IMR-90 (cell line): ENCODE data around the gene LTN1. TPM values are rescaled to one million over a fixed set of nuclear protein-coding genes. Genes with fewer than 3 reads are reported as not detected.

Source experiments
- ATAC-seq: fragments of 200-7000 bp; cut with Tn5 transposase; 2 replicates; pipeline ENCODE4 v1.9.1; 2020; ENCODE audit warnings: low read depth, mild to moderate bottlenecking, moderate library complexity
- BruUV-seq: library from RNA; stranded (reverse); fragments of 400-500 nt; replicated peaks from 2 replicates; lab custom pipeline; 2021; lab: Mats Ljungman, UMichigan
- CTCF ChIA-PET: fragments of 300-600 bp; formaldehyde crosslinking; extraction: SDS; loops from one replicate; lab custom pipeline; 2021; ENCODE audit warnings: antibody characterized with exemption; lab: Yijun Ruan, JAX
- POLR2A ChIA-PET: fragments of 300-600 bp; sonication (Branson Sonifier 250); formaldehyde crosslinking; loops from one replicate; lab custom pipeline; 2022; ENCODE audit warnings: antibody characterized with exemption; ENCODE audit not compliant: unreplicated experiment; lab: Charles Lee
- DNase-seq: peaks from one replicate; pipeline ENCODE4 v3.0.0; 2013
- H2AFZ ChIP-seq: replicated peaks from 2 replicates; pipeline ENCODE3; 2013; ENCODE audit warnings: low read length, mild to moderate bottlenecking; ENCODE audit not compliant: poor library complexity
- H2AK5ac ChIP-seq: 2 replicates; pipeline ENCODE4 v1.6.1; 2013; ENCODE audit warnings: low read depth, low read length, inconsistent platforms
- H2AK9ac ChIP-seq: replicated peaks from 2 replicates; pipeline ENCODE3; 2013; ENCODE audit warnings: mild to moderate bottlenecking, low read depth, low read length, moderate library complexity; ENCODE audit not compliant: poor library complexity
- H2BK120ac ChIP-seq: 2 replicates; pipeline ENCODE4 v1.6.1; 2013; ENCODE audit warnings: low read depth, low read length, inconsistent platforms
- H2BK15ac ChIP-seq: 3 replicates; pipeline ENCODE4 v1.6.1; 2013; ENCODE audit warnings: low read depth, low read length, inconsistent platforms
- H2BK20ac ChIP-seq: 2 replicates; pipeline ENCODE4 v1.6.1; 2013; ENCODE audit warnings: low read depth, mild to moderate bottlenecking, inconsistent platforms, low read length, moderate library complexity
- H2BK5ac ChIP-seq: 2 replicates; pipeline ENCODE4 v1.6.1; 2013; ENCODE audit warnings: mild to moderate bottlenecking, low read depth, low read length, inconsistent platforms; ENCODE audit not compliant: poor library complexity, severe bottlenecking
- H3K14ac ChIP-seq: replicated peaks from 2 replicates; pipeline ENCODE4 v1.6.1; 2013; ENCODE audit warnings: low read depth, low read length, inconsistent platforms
- H3K18ac ChIP-seq: 2 replicates; pipeline ENCODE4 v1.6.1; 2013; ENCODE audit warnings: low read depth, low read length, control low read depth
- H3K23ac ChIP-seq: 2 replicates; pipeline ENCODE4 v1.6.1; 2013; ENCODE audit warnings: low read depth, low read length, inconsistent platforms
- H3K27ac ChIP-seq: 2 replicates; pipeline ENCODE4 v1.5.1; 2013; ENCODE audit warnings: mild to moderate bottlenecking, control low read depth, low read length; ENCODE audit not compliant: insufficient read depth
- H3K27me3 ChIP-seq: 2 replicates; pipeline ENCODE4 v1.6.1; 2013; ENCODE audit warnings: low read length; ENCODE audit not compliant: control insufficient read depth, insufficient read depth
- H3K36me3 ChIP-seq: 2 replicates; pipeline ENCODE4 v1.6.1; 2013; ENCODE audit warnings: low read length, mixed read lengths; ENCODE audit not compliant: control insufficient read depth, insufficient read depth
- H3K4ac ChIP-seq: 2 replicates; pipeline ENCODE4 v1.6.1; 2013; ENCODE audit warnings: low read depth, low read length, inconsistent platforms
- H3K4me1 ChIP-seq: 2 replicates; pipeline ENCODE4 v1.6.1; 2013; ENCODE audit warnings: low read length, mixed read lengths; ENCODE audit not compliant: control insufficient read depth, insufficient read depth
- H3K4me2 ChIP-seq: 2 replicates; pipeline ENCODE4 v1.6.1; 2013; ENCODE audit warnings: low read depth, mild to moderate bottlenecking, control low read depth, low read length, moderate library complexity
- H3K4me3 ChIP-seq: 2 replicates; pipeline ENCODE4 v1.5.1; 2013; ENCODE audit warnings: low read depth, mild to moderate bottlenecking, control low read depth, low read length, moderate library complexity; ENCODE audit not compliant: insufficient read depth
- H3K56ac ChIP-seq: 2 replicates; pipeline ENCODE4 v1.6.1; 2013; ENCODE audit warnings: low read length, inconsistent platforms; ENCODE audit not compliant: insufficient read depth; ENCODE audit errors: extremely low read depth
- H3K79me1 ChIP-seq, 2 experiments: 2 replicates each; pipeline ENCODE4 v1.6.1; 2013; ENCODE audit warnings: low read length in 2 of 2, inconsistent platforms in 1 of 2, low read depth in 1 of 2
- H3K9ac ChIP-seq: 2 replicates; pipeline ENCODE4 v1.6.1; 2013; ENCODE audit warnings: low read depth, low read length, control low read depth
- H3K9me1 ChIP-seq: 2 replicates; pipeline ENCODE4 v1.6.1; 2013; ENCODE audit warnings: low read length, inconsistent platforms; ENCODE audit not compliant: insufficient read depth
- H3K9me3 ChIP-seq: 2 replicates; pipeline ENCODE4 v1.6.1; 2013; ENCODE audit warnings: low read length; ENCODE audit not compliant: control insufficient read depth, insufficient read depth
- H4K20me1 ChIP-seq: 2 replicates; pipeline ENCODE4 v1.6.1; 2013; ENCODE audit warnings: low read length, inconsistent platforms; ENCODE audit not compliant: insufficient read depth
- H4K5ac ChIP-seq: 2 replicates; pipeline ENCODE4 v1.6.1; 2013; ENCODE audit warnings: mild to moderate bottlenecking, low read depth, low read length, control low read depth
- H4K8ac ChIP-seq, 2 experiments: 2 replicates each; pipeline ENCODE4 v1.6.1; 2013; ENCODE audit warnings: low read depth in 2 of 2, low read length in 2 of 2, control low read depth in 1 of 2, inconsistent platforms in 1 of 2
- H4K91ac ChIP-seq: 2 replicates; pipeline ENCODE4 v1.6.1; 2013; ENCODE audit warnings: low read depth, low read length, inconsistent platforms; ENCODE audit not compliant: insufficient read depth
- BHLHE40 ChIP-seq: fragments of 150-350 bp; IDR thresholded peaks from 2 replicates; pipeline ENCODE4 v1.6.1; 2016; ENCODE audit warnings: mild to moderate bottlenecking, low read depth, low read length
- CHD1 ChIP-seq: IDR thresholded peaks from 2 replicates; pipeline ENCODE4 v1.6.1; 2012; ENCODE audit warnings: low read depth, low read length, improper control_type of control experiment
- CTCF ChIP-seq: conservative IDR thresholded peaks from 2 replicates; pipeline ENCODE4 v1.5.1; 2012; ENCODE audit warnings: mild to moderate bottlenecking, low read depth, low read length, improper control_type of control experiment
- ELK1 ChIP-seq: fragments of 150-350 bp; IDR thresholded peaks from 2 replicates; pipeline ENCODE4 v1.6.1; 2016; ENCODE audit warnings: low read depth, mild to moderate bottlenecking, low read length, moderate library complexity, borderline replicate concordance
- FOS ChIP-seq: fragments of 150-350 bp; IDR thresholded peaks from 2 replicates; pipeline ENCODE4 v1.6.1; 2016; ENCODE audit warnings: low read depth, low read length
- MAFK ChIP-seq: IDR thresholded peaks from 2 replicates; pipeline ENCODE4 v1.6.1; 2012; ENCODE audit warnings: low read depth, low read length, improper control_type of control experiment
- MAZ ChIP-seq: IDR thresholded peaks from 2 replicates; pipeline ENCODE4 v1.6.1; 2012; ENCODE audit warnings: low read depth, mild to moderate bottlenecking, low read length, improper control_type of control experiment, moderate library complexity, borderline replicate concordance
- MXI1 ChIP-seq: IDR thresholded peaks from 2 replicates; pipeline ENCODE4 v1.6.1; 2012; ENCODE audit warnings: low read depth, mild to moderate bottlenecking, low read length, moderate library complexity, borderline replicate concordance
- NFE2L2 ChIP-seq: fragments of 150-350 bp; IDR thresholded peaks from 2 replicates; pipeline ENCODE4 v1.6.1; 2016; ENCODE audit warnings: low read depth, mild to moderate bottlenecking, low read length
- POLR2A ChIP-seq: IDR thresholded peaks from 2 replicates; pipeline ENCODE4 v1.6.1; 2012; ENCODE audit warnings: mild to moderate bottlenecking, low read depth, low read length
- RAD21 ChIP-seq: IDR thresholded peaks from 2 replicates; pipeline ENCODE4 v1.6.1; 2012; ENCODE audit warnings: low read length, improper control_type of control experiment
- RCOR1 ChIP-seq: IDR thresholded peaks from 2 replicates; pipeline ENCODE4 v1.6.1; 2012; ENCODE audit warnings: mild to moderate bottlenecking, low read length, improper control_type of control experiment; ENCODE audit not compliant: insufficient replicate concordance
- RFX5 ChIP-seq: IDR thresholded peaks from 2 replicates; pipeline ENCODE4 v1.8.0; 2012; ENCODE audit warnings: low read depth, mild to moderate bottlenecking, low read length, moderate library complexity
- SMC3 ChIP-seq: fragments of 150-350 bp; IDR thresholded peaks from 2 replicates; pipeline ENCODE4 v1.6.1; 2016; ENCODE audit warnings: low read depth, mild to moderate bottlenecking, antibody characterized with exemption, low read length, moderate library complexity
- USF2 ChIP-seq: fragments of 150-350 bp; IDR thresholded peaks from 2 replicates; pipeline ENCODE4 v1.6.1; 2017; ENCODE audit warnings: mild to moderate bottlenecking, antibody characterized with exemption, low read length, low read depth
- WGBS, 2 experiments: methylation state at CpG; one replicate each; pipeline versions ENCODE4 v1.1.5 to v1.1.7; 2013; ENCODE audit warnings: missing lambda C conversion rate in 2 of 2; ENCODE audit not compliant: insufficient read length in 1 of 2; ENCODE audit errors: extremely low coverage in 2 of 2; 5-methylcytosine and 5-hydroxymethylcytosine counted together
- dilution Hi-C: fragments of 300-500 bp; cut with HindIII; formaldehyde crosslinking; loops from one replicate; pipeline ENCODE4 v1.14.3; 2018; ENCODE audit warnings: low sequenced_read_pairs; ENCODE audit not compliant: unreplicated experiment
- in situ Hi-C: fragments of 300-500 bp; cut with MboI; formaldehyde crosslinking; loops from 3 replicates; pipeline ENCODE4 v1.14.3; 2019; ENCODE audit warnings: low sequenced_read_pairs, inconsistent platforms, mixed read lengths
- intact Hi-C: fragments of 100-400 bp; cut with micrococcal nuclease; formaldehyde crosslinking; loops from 2 replicates; pipeline ENCODE4 v1.10.0; 2022
- polyA plus RNA-seq, 3 experiments: library from polyadenylated mRNA; depleted of rRNA; stranded (reverse); fragments of >200 nt; gene quantifications; 2 replicates each; pipeline ENCODE4 v1.2.3, GENCODE V29; 2012; ENCODE audit warnings: low replicate concordance in 1 of 3
- total RNA-seq: library from RNA; depleted of rRNA; stranded (reverse); fragments of >200 nt; gene quantifications from 2 replicates; pipeline ENCODE4 v1.2.3, GENCODE V29; 2012

Gene LTN1
- total and polyA plus RNA-seq, 2 of the 4 experiments (the other 2 are of a cell fraction) = 6.7 to 35.5 TPM

DNA sequence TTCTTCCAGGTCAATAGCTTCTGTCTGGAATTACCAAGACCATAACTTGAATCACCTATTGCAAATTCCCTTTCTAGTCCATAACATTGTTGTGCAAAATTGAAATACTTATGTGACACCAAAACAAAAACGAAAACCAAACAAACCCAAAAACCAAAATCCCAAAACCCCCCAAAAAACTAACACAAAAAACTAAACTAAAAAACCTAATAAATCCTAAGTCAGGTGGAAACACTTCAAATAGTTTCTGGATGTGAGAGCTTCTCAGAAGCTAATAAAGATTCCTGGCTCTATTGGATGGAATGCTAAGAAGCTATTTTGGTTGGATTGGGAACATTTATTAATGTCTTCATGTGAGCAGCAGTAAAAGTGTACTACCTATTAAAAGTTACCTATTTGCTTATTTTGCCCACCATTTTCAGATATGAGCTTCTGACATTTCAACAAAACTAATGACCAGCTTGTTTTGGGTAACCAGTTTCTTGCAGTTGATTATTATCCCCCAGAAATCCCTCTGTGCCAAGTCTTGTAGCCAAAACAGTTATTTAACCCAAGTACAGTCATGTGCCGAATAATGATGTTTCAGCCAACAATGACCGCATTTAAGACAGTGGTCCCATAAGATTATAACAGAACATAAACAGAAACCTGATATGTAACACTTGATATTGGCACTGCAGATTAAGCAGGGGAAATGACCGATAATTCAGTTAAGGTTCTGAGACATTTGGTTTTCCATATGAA, 76.4 kb downstream of the LTN1 start:
- Histone ChIP-seq H2BK120ac (no peak overlapping the region), H3K4ac (no peak overlapping the region), H3K36me3 (no peaks in the 10 kb centered on the region), H3K4me1 (no peaks in the 10 kb centered on the region), H3K27me3 (no peaks in the 10 kb centered on the region), H3K9me1 (no peaks in the 10 kb centered on the region), H3K14ac (no peak overlapping the region), H3K4me2 (no peak overlapping the region), H3K9me3 (no peaks in the 10 kb centered on the region), H3K56ac (no peak overlapping the region), H3K18ac (no peak overlapping the region), H4K5ac (no peak overlapping the region), H2BK15ac (no peak overlapping the region), H4K91ac (no peak overlapping the region), H3K27ac (no peak overlapping the region), H2AFZ (no peak overlapping the region), H3K4me3 (no peak overlapping the region), H2AK5ac (no peak overlapping the region), H3K23ac (no peak overlapping the region), H2BK5ac (no peak overlapping the region), H4K20me1 (no peaks in the 10 kb centered on the region), H3K79me1 (no peaks in the 10 kb centered on the region), H3K9ac (no peak overlapping the region), H2AK9ac (no peak overlapping the region), H2BK20ac (no peak overlapping the region), H4K8ac (no peak overlapping the region)
- dilution Hi-C loops = no loop called here
- ChIA-PET POLR2A (no interaction called here), CTCF (interaction anchor here (2.0 kb wide), 1 partner anchor 24 kb away, joined by 7 read pairs; no protein-coding TSS in a partner anchor)
- in situ Hi-C loops = no loop called here
- DNase-seq (no peak), ATAC-seq (no peak)
- WGBS, 2 experiments = no CpG with 5 or more reads among the region's 4 CpGs
- no TSS peak for BruUV-seq
- intact Hi-C loops = no loop called here
- TF ChIP-seq CTCF = no peak
- TF ChIP-seq MAZ = no peak
- TF ChIP-seq SMC3 = no peak
- no peak for TF ChIP-seq MXI1
- TF ChIP-seq POLR2A = no peak
- TF ChIP-seq CHD1 = no peak
- no peak for TF ChIP-seq USF2
- no peak for TF ChIP-seq FOS
- no peak for TF ChIP-seq RAD21
- TF ChIP-seq ELK1 = no peak
- no peak for TF ChIP-seq RFX5
- TF ChIP-seq BHLHE40 = no peak
- TF ChIP-seq RCOR1 = no peak
- TF ChIP-seq MAFK = no peak
- no peak for TF ChIP-seq NFE2L2
